Measurements from ENCODE around the gene RILPL1. TPM values are rescaled to one million over a fixed set of nuclear protein-coding genes. Genes with fewer than 3 reads are reported as not detected.

The RILPL1 gene
- total RNA-seq, 4 donors from 2014 or later = 7.3 to 24.7 (median 12.0) TPM

DNA sequence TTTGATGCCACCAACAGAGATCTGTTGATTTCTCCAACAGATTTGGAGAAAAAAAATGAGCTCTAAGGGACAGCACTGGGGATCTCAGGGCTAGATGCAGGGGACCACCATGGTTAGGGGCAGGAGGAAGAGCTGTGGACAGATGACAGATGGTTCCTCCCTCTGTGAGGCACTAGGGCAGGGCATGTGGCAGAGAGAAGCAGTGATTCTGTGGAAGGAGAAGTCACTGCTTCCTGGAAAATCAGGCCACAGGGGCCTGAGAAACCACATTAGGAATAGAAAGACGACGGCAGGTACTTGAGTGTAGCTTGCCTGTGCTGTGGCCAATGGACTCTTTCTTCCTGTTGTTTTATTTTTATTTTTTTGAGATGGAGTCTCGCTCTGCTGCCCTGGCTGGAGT is 25.9 kb upstream of the RILPL1 start:
- TF ChIP-seq, protein P1, sequence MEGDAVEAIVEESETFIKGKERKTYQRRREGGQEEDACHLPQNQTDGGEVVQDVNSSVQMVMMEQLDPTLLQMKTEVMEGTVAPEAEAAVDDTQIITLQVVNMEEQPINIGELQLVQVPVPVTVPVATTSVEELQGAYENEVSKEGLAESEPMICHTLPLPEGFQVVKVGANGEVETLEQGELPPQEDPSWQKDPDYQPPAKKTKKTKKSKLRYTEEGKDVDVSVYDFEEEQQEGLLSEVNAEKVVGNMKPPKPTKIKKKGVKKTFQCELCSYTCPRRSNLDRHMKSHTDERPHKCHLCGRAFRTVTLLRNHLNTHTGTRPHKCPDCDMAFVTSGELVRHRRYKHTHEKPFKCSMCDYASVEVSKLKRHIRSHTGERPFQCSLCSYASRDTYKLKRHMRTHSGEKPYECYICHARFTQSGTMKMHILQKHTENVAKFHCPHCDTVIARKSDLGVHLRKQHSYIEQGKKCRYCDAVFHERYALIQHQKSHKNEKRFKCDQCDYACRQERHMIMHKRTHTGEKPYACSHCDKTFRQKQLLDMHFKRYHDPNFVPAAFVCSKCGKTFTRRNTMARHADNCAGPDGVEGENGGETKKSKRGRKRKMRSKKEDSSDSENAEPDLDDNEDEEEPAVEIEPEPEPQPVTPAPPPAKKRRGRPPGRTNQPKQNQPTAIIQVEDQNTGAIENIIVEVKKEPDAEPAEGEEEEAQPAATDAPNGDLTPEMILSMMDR (IDR thresholded peaks at IDR 0.05; ENCODE audit: low read depth) = no peak

DNA sequence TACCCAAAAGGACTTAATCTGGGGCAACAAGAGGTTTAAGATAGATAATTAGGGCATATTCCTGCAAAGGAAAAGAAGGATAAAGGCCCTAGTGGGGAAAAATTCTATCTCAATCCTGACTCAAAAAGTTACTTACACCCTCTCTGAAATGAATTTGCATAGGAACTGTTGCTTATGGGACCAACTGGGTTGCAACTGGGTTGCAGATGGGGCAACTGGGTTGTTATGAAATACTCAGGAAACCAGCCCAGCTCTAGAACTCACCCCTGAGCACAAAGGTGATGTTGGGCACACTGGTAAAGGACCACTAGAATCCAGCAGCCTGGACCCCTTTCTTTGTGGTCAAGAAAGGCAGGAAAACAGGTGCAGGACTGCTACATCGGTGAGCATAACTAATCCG is 17.2 kb upstream of the RILPL1 start:
- TF ChIP-seq, protein P1 (IDR thresholded peaks at IDR 0.05; ENCODE audit: low read depth) = no peak

DNA sequence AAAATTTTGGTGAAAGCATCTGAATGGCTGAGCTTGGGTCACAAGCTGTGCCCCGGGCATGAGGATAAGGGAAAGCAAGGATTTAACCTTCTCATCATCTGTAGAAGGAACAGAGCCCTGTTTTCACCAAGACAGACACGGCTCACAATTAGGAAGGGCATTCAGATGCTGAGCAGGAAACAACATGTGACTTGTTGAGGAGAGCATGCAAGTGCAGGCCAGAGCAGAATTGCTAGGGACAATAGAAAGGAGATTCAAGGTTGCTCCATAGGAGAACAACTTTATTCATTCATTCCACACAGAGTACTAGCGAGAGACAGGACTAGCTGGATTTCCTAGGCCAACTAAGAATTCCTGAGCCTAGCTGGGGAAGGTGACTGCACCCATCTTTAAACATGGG is 14.6 kb upstream of the RILPL1 start:
- TF ChIP-seq, protein P1 (IDR thresholded peaks at IDR 0.05; ENCODE audit: low read depth) = no peak

DNA sequence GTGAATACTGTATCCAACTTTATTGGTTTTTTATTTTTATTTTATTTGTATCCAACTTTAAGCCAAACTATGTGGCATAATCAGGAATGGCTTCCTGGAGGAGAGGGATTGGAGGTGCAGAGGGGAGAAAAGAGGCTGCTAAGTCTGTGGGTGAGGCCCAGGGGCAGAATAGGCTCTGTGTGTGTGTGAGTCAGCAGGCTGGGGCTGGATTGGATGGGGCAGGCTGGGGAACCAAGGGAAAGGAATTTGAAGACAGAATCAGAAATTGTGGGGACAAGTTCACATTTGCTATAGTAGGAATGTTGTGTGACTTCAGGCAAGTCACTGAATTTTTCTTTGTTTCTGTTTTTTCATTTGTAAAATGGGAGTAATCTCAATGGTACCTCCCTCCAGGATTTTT is 12.8 kb upstream of the RILPL1 start:
- TF ChIP-seq, protein P1 (IDR thresholded peaks at IDR 0.05; ENCODE audit: low read depth) = no peak

DNA sequence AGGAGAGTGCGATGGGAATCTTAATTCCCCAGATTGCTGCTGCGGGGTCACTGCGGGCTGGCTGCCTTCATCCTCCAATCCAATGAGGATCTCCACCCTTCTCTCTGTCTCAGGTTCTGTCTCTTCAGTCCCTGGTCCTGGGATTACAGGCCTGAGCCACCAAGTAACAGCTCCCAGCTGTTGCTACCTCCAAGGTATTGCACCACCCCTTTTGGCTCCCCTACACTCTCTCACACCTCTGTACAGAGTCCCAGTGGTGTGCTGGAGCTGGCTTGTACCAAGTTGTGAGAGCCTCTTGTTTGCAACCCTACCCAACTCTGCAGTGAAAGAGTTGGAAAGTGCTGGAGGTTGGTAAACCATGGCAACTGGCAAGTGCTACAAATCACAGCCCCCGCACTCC is 10.0 kb upstream of the RILPL1 start:
- TF ChIP-seq, protein P1 (IDR thresholded peaks at IDR 0.05; ENCODE audit: low read depth) = no peak

DNA sequence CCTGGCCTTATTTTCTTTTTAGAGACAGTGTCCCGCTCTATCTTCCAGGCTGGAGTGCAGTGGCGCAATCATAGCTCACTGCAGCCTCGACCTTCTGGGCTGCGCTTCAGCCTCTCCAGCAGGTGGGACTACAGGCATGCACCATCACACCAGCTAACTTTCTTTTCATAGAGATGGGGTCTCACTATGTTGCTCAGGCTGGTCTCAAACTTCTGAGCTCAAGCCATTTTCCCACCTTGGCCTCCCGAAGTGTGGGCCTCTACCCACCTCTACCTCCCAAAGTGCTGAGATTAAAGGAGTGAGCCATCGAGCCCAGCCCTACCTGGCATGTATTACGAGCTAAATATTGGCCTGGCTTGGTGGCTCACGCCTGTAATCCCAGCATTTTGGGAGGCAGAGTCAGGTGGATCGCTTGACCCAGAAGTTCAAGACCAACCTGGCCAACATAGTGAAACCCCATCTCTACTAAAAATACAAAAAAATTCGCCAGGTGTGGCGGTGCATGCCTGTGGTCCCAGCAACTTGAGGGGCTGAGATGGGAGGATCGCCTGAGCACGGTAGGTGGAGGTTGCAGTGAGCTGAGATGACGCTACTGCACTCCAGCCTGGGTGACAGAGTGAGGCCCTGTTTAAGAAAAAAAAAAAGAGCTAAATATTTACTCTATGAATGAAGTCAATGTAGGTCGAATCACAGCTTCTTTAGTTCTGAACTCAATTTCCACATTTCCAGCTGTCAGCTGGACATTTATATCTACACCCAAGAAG is 7.6 kb upstream of the RILPL1 start:
- TF ChIP-seq, protein P1 (IDR thresholded peaks at IDR 0.05; ENCODE audit: low read depth) = no peak

DNA sequence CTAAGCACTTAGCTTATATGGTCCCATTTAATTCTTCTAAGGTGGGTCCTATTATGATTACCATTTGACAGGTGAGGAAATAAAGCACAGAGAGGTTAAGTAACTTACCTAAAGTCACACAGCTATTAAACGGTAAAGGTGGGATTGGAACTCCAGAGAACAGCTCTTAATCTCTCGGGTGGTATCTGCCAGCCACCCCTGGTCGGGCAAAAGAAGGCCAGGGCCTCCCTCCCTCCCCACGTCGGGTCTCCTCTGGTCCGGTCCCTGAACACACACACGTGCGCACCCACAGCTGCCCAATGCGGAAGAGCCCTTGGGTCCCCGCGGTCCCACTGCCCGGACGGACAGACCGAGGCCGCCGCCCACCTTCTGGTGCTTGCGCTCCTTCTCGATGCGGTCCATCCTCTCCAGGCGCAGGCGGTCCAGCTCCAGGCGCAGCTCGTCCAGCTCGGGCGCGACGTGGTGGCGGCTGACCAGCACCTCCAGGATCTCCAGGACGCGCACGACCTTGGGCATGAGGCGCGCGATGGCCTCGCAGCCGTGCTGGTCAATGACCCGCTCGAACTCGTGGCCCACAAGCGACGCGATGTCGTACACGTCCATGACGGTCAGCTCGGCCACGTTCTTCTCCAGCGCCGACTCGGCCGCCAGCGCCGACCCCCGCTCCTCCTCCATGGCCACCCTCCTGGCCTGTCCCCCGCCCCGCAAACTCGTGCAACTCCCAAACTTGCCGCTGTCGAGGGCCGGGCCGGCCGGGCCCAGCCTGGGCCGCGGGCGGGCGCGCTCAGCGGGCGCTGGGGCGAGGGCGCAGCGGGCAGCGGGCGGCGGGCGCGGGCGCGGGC is 490 bp downstream of the RILPL1 start:
- TF ChIP-seq, protein P1 (IDR thresholded peaks at IDR 0.05; ENCODE audit: low read depth) = no peak

Measured in subcutaneous adipose tissue (tissue), 4 donors.